Fibroblast of peridontal ligament (primary cell): ENCODE measurements around the gene ALCAM.
A peak's percentile ranks its signal among the peaks of the same experiment; 100 is the strongest.

Source experiments
- DNase-seq: peaks from one replicate; pipeline ENCODE4 v3.0.0-alpha.2; 2010; ENCODE audit errors: extremely low read depth

The ALCAM gene

DNA sequence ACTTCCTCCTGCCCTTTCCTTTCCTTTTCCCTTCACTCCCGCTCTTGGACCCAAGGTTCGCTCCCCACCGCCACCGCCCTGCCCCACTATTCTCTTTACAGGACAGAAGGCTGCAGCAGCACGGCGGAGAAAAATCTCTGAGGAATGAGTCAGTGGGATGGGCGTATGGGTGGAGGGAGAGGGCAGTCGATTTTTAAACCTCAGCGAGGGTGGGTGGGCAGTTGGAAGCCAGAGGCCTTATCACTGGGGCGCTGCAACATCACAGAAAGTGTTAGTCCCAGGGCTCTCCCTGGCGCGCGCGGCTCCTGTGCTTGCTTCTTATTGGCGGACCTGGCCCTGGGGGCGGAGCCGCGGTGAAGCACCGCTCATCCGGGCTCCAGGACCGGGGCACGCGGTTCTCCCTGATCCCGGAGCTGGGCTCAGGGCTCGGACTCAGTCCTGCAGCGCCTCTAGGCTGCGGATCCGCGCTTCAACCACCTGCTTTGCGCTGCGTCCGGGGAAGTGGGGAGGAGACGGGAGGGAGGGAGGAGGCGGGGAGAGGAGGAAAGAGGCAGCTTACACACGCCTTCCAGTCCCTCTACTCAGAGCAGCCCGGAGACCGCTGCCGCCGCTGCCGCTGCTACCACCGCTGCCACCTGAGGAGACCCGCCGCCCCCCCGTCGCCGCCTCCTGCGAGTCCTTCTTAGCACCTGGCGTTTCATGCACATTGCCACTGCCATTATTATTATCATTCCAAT, at the start of gene ALCAM:
TSS of gene ALCAM (plus strand) at position 584 of the 737 bp plus-strand sequence.
- DNase-seq: peak; percentile 98

GRCh38 chr3:105317841-105318240, 48.9 kb upstream of the ALCAM start:
- no peak for DNase-seq

DNA sequence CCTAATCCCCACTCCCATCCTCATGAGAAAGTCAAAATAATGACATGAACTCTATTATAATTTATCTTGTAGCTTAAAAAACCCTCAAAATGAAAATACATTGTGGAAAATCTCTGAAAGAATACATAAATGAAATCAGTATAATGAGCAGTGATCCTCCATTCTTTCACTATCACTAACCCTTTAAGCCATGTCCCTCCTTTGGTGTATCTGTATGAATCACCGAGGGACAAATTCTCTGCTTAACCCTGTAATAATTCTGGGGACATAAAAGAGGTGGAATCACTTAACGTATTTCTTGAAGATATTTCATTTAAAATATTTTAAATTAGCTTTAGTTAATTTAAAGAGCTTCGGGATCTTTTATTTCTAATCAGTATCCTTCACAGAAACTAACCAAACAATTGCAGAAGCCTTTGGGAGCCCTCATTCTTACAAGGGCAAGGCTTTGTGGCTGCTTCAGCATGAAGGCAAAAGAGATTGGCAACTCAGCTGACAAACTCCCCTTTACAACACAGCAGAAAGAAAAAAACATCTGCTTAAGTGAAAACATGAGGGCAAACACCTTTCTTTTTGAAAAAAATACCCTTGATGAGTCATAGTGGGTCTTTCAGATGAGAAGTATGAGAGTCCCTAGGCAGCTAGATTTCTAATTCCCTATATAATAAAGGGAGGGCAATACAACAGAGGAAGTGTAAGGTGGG, 44.0 kb upstream of the ALCAM start:
- DNase-seq: no peak

DNA sequence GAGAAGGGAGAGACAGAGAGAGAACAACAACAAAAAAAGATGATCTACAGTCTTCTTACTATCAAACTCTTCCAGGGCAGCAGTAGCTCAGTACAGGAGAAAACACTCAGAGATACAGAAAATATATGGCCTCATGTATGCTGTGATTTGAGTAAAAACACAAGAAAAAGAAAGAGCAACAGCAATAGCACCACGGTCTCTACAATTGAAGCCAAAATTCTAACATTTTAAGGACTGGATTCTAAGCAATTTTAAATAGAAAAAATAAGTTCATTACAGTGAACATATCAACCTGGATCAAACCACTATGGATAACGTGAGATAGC, 43.5 kb upstream of the ALCAM start:
- DNase-seq: no peak

DNA sequence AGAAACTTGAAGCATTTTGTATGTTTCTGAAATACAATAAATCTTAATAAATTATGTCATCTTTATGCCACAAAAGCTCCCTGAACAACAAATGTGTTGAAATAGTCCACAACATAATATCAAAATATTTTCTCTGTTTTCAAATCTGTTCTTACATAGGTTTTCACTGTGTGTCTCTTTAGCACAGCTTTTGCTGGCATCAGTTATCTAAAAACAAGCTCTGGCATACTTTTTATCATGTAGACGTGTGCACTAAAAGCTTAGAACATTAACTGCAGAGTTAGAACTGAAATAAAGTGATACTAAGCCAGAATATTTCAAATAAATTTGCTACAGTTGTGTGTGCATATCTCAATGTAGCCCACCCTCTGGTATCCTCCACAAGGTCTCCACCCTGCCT, 41.8 kb upstream of the ALCAM start:
- no peak for DNase-seq

- peak; percentile 94 for DNase-seq
These were observed 38.9 kb upstream of the ALCAM start for GRCh38 chr3:105327662-105328337.

- DNase-seq: peak; percentile 77
These were observed 38.4 kb upstream of the ALCAM start for GRCh38 chr3:105328338-105328730.

GRCh38 chr3:105332961-105333360, 33.7 kb upstream of the ALCAM start:
- no peak for DNase-seq

DNA sequence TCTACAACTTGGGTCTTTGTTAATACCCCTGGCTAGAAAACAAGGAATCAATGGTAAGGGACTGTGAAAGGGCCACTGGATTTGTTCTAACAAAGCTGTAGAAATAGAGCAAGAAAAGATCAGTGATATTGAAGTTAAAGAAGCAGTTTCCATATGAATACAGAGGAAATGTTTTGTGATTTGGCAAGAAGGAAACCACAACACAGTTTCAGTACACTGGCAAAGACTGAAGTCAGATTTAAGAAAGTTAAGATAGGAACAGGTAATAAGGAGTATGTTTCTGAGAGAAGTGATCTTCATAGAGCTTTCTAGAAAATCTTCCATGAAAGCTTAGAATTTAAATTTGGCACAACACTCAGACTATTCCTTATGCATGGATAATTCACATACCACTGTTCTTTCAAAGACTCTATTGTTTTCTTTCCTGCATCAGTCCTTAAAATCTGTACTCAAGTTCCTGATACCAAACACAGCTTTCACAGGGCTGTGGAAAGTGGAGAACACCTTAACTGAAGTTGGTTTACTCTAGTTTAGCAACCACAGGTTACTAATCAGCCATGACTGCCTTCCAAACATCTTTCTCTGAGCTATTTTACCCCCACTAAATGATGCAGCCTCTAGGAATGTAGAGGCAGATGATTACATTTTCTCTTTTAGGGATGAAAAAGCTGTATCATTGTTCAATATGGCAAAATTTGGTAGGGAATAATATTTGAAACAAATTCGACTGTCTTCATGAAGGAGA, 32.4 kb upstream of the ALCAM start:
- DNase-seq: peak; percentile 60

- no peak for DNase-seq
These were observed 26.8 kb upstream of the ALCAM start for GRCh38 chr3:105339946-105340345.

GRCh38 chr3:105343991-105344390, 22.7 kb upstream of the ALCAM start:
- DNase-seq: no peak

DNA sequence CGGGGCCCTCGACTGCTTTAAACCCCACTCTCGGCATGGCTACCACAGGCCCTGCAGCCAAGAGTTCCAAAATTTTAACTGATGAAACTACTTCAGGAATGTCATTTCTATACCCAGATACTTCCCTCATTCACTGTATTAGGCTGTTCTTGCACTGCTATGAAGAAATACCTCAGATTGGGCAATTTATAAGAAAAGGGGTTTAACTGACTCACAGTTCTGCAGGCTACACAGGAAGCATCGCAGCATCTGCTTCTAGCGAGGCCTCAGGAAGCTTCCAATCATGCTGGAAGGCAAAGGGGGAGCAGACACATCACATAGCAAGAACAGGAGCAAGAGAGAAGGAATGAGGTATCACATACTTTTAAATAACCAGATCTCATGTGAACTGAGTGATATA, 21.6 kb upstream of the ALCAM start:
- DNase-seq: no peak

DNA sequence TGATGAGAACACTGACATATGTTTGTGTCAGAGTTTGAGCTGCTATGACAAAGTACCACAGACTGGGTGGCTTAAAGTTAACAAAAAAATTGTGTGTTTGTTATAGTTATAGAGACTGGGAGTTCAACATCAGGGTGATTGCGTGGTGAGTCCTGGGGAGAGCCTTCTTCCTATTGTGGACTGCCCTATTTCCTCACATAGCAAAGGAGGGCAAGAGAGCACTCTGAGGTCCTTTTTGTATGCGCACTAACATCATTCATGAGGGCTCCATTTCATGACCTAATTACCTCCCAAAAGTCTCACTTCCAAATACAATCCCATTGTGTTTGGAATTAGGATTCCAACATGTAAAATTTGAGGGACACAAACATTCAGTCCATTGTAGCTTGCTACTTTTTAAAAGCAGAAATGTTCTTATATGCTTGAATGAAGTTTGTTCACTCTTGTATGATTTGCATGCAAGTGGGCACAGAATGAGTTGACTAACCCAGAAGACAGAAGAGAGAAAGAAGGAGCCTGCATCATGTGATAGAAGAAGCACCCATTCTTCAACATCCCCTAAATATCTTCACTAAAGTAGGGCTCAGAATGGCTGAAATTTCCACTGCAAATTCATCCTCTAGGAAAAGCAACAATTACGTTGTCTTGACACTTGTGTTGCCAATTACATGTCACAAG, 18.9 kb upstream of the ALCAM start:
- DNase-seq: no peak

- DNase-seq: no peak
These were observed 18.4 kb upstream of the ALCAM start for GRCh38 chr3:105348307-105348706.

DNA sequence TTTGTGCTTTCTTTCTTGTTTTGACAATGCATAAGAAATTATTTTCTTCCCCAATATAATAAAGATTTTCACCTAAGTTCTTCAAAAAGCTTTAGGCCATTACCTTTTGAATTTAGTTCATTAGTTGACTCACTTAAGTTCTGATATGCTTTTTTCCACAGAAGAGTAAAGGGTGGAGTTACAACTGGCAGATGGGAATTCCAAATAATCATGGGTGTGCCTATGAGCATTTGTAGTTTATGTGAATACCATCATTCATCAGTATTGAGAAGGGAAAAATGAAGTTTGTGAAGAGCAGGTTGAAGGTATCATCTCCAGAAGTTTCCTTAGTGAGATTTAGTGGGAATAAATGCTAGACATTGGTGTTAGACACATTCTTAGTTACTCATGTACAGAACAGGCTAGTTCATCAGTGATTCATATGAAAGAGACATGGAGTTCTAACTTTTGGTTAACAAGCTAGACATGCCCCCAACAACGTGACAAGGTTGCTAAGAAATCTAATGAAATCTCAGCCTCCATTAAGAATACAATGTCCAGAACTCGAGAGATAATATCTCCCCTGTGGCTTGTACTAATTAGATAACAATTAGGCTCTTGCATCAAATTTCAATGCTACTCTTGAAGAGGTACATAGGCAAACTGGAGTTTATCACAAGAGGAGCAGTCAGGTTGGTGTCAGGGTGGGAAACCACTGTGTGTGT, 16.9 kb upstream of the ALCAM start:
- no peak for DNase-seq

DNA sequence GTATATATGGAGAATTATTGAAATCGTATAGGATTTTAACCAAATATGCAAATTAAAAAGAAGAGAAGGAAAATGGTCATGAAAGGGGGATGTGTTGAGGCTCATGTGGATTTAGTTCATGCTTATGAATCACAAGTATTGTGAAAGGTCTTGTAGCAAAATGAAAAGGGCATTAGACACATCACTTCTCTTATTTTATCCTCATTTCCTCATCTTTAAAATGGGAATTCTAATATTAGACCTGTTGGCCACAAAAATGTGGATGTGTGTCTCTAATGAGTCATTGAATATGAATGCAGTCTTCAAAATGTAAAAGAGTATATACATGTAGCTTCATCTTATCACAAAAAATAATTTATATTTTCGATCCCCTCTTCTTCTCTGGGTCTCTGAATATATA, 14.9 kb upstream of the ALCAM start:
- DNase-seq: peak; percentile 49

DNA sequence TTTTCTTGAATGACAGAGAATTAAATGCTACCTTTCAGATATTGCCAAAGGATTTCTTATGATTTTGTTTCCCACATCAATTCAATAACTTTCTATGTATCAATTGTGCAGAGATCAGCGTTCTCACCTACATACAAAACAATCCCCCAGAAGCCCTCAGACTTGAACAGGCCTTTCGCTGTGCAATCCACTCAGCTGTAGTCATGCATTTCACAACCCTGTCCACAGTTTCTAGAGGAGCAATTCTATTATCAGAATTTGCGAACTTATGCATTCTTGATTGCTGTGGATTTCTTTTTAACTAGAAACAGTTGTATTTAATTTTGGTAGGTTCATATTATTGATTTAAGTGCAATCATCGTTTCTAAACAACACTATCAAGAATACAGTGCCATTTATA, 13.7 kb upstream of the ALCAM start:
- no peak for DNase-seq

DNA sequence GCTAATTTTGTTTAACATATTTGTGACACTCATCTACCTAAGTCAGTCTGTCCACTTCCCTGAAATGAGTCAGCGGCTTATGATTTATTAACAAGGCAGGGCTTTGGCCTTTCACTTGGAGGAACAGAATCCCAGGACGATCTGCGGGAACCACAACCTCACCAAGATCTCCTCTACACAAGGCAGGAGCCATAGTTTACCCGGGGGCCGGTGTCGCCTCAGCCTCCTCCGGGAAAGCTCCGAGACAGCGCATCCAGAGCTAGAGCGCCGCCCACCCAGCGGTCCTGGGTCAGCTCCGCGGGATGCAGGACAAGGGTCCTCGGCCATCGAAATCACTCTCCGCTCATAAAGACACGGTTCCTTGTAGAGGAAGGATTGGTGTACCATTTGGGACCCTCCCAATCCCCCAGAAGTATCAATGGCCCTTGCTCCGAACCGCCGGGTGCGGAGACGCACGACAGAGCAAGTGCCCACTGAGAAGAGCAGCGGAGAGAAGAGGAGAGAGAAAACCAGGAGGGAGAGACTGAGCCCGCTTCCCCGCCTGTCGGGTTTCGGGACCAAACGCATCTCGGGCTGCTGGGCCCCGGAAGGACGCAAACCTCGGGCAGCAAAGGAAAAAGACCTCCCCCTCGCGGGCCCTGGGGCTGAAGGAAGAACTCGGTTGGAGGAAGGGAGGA, 13.1 kb upstream of the ALCAM start:
- no peak for DNase-seq

DNA sequence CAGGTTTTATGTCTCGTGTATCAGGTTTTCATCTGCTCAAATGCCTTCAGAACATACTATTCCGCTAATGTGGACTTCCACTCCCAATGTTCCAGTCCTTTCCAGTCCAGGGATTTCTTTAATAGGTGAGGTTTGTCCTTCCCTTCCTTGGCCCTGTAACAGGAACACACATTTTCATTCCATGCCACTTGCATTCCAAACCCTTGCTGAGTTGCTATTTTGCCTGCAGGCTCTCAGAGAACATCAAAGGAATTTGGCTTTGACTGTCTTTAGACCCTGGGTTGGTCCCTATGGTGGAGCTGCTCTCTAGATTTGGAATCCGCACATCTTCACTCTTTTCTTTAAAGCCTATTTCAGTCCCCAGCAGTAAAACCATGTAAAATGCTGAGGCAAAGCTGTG, 12.3 kb upstream of the ALCAM start:
- DNase-seq: no peak

DNA sequence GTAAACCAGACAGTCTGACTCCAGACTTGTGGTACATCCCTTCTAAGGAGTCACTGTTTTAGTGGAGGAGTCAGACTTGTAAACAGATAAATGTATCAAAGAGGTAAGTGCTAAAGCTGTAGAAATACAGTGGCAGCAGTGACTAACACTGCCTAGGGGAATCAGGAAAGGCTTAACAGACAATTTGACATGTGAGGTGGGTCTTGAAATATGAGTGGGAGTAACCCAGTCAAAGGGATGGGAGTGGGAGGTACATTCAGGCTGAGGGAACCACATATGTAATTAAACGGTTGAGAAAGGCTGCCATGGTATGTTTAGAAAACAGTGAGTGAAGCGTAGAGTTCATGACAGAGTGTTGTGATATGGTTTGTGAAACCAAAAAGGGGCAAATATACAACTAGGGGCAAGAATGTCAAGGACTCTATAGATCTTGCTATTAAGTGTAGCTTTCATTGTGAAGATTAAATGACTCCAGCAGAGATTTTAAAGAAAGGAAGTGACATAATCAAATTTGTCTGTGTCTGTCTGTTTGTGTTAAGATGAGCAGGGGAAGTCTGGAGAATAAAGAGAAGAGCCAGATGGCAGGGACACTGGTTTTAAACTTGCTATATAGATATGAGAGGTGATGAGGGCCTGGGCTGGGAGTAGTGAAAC, 11.2 kb upstream of the ALCAM start:
- DNase-seq: no peak
